ENCODE data around the gene ZDBF2. TPM values are rescaled to one million over a fixed set of nuclear protein-coding genes. Genes with fewer than 3 reads are reported as not detected.
"Not testable (repeated sequence)": the region's sequence is repeated elsewhere in the genome, so short reads cannot be mapped to it uniquely, and the experiment has no call there.

Gene ZDBF2
- total RNA-seq, 1 donor from 2014 or later, result 10.5 TPM

DNA sequence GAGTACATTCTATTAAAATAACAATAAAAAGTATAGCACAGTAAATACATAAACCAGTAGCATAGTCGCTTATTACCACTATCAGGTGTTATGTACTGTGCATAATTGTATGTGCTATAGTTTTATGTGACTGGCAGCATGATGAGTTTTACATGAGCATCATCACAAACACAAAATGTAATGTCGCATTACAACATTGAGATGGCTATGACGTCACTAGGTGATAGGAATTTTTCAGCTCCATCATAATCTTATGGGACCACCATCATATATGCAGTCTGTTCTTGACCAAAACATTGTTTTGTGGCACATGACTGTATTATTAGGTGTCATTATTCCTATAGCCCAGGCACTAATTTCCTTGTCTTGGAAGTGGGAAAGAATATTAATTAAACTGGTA is 48.6 kb downstream of the ZDBF2 start:
- no peak for DNase-seq
- Mint-ChIP-seq H3K9me3 (peaks cover 3% of the 10 kb centered on the region), H3K4me1 (no peaks in the 10 kb centered on the region), H3K27ac (no peak overlapping the region), H3K27me3 (no peaks in the 10 kb centered on the region), H3K4me3 (no peak overlapping the region), H3K36me3 (ENCODE audit: low read depth) (peaks cover 3% of the 10 kb centered on the region)
- intact Hi-C loops (cut with micrococcal nuclease), result no loop called here

DNA sequence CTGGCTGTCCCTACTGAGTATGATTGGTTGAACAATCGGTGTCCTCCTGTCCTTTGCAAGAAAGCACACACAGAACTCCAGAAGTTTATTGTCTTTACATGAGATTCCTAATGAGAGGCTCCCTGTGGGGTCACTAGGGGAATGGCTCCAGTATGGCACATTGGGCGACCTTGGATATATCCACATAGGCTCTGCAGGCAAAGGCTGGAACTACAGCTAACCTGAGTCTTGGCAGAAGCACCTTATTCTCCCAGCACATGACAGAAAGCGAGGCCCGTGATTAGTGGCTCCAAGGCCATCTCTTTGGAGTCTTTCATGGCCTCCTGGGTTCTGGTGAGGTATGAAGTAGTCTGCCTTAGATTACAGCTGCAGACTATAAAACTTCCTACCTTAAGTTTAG is 49.0 kb downstream of the ZDBF2 start:
- DNase-seq, result no peak
- H3K4me3 Mint-ChIP-seq, result no peak overlapping the region
- H3K4me1 Mint-ChIP-seq, result no peaks in the 10 kb centered on the region
- intact Hi-C loops (cut with micrococcal nuclease), result no loop called here
- H3K36me3 Mint-ChIP-seq (ENCODE audit: low read depth), result peaks cover 3% of the 10 kb centered on the region
- no peaks in the 10 kb centered on the region for H3K27me3 Mint-ChIP-seq
- H3K27ac Mint-ChIP-seq, result no peak overlapping the region
- peaks cover 3% of the 10 kb centered on the region for H3K9me3 Mint-ChIP-seq

DNA sequence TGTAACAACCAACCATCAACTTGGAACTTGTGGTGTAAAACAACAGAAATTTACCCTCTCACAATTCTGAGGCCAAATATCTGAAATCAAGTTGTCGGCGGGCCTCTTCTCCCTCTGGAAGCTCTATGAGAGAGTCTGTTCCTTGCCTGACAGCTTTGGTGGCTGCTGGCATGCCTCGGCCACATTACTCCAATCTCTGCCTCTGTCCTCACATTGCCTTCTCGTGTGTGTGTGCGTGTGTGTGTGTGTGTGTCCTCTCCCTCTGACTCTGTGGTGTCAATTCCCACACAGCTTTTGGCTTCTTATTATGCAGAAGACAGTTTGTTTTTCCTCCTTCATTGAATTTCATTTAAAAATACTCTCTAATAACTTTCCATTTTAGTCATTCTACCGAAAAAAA is 50.4 kb downstream of the ZDBF2 start:
- Mint-ChIP-seq H3K9me3 (no peaks in the 10 kb centered on the region), H3K36me3 (ENCODE audit: low read depth) (no peaks in the 10 kb centered on the region), H3K4me1 (no peaks in the 10 kb centered on the region), H3K27me3 (no peaks in the 10 kb centered on the region), H3K4me3 (no peak overlapping the region), H3K27ac (no peak overlapping the region)
- no peak for DNase-seq
- intact Hi-C loops (cut with micrococcal nuclease), result no loop called here

DNA sequence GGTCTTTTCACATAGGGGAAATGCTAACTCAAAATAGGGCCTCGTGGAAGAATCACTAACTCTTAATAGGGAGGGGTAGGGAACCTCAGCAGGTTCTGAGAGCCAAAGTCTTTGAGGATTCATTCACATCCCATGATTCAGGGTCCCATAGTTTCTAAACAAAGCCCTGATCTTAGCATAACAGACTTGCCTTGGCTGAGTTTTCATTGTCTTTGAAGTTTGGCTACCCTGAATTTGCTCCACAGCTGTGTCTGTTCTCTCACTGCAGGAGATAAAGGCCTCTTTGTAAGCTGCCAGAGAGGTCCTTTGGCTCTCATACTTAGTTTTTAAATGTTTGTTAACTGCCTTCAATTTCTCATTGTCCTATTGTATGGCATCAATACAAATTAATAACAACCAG is 54.5 kb downstream of the ZDBF2 start:
- Mint-ChIP-seq H3K27me3 (peaks cover 2% of the 10 kb centered on the region), H3K9me3 (no peaks in the 10 kb centered on the region), H3K36me3 (ENCODE audit: low read depth) (no peaks in the 10 kb centered on the region), H3K27ac (no peak overlapping the region), H3K4me1 (no peaks in the 10 kb centered on the region), H3K4me3 (no peak overlapping the region)
- DNase-seq, result no peak
- intact Hi-C loops (cut with micrococcal nuclease), result no loop called here

DNA sequence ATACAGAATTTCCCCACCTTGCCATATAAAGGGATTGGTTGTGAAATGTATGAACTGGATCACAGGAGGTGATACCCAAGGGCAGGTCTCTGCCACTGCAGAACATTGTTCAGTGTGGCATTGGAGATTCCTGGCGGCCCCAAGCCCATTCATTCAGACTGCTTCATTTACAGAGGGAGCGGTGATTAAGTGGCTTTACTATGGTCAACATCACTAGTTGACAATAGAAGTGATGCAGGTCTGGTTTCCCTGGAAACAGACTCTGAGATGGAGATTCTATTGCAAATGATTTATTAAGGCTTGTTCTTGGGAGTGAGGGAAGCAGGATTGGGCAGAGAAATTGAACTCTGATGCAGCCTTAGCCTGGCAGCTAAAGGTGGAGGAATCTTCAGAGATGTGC is 62.4 kb downstream of the ZDBF2 start:
- no peak overlapping the region for H3K27ac Mint-ChIP-seq
- no peaks in the 10 kb centered on the region for H3K36me3 Mint-ChIP-seq (ENCODE audit: low read depth)
- intact Hi-C loops (cut with micrococcal nuclease), result no loop called here
- peaks cover 3% of the 10 kb centered on the region for H3K27me3 Mint-ChIP-seq
- no peak overlapping the region for H3K4me3 Mint-ChIP-seq
- H3K4me1 Mint-ChIP-seq, result no peaks in the 10 kb centered on the region
- no peak for DNase-seq
- no peaks in the 10 kb centered on the region for H3K9me3 Mint-ChIP-seq

DNA sequence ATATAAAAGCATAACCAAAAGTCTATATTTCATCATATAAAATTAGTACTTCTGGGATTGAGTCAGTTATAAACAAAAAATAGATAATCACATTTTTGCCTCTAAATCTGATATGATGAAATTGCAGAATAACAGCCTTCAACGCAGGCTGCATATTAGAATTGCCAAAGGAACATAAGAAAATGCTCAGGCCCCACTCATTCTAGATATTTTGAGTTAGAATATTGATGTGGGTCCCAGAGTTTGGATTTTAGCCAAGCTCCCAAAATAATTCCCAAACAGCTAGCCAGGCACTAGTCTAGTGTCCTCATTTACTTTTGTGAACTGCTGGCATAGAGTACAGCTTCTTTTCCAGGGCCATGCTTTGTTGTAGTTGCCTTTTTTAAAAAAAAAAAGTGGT is 63.5 kb downstream of the ZDBF2 start:
- no peak for DNase-seq
- Mint-ChIP-seq H3K4me1 (no peaks in the 10 kb centered on the region), H3K9me3 (no peaks in the 10 kb centered on the region), H3K27me3 (peaks cover 2% of the 10 kb centered on the region), H3K4me3 (no peak overlapping the region), H3K27ac (no peak overlapping the region), H3K36me3 (ENCODE audit: low read depth) (no peaks in the 10 kb centered on the region)
- intact Hi-C loops (cut with micrococcal nuclease), result no loop called here

DNA sequence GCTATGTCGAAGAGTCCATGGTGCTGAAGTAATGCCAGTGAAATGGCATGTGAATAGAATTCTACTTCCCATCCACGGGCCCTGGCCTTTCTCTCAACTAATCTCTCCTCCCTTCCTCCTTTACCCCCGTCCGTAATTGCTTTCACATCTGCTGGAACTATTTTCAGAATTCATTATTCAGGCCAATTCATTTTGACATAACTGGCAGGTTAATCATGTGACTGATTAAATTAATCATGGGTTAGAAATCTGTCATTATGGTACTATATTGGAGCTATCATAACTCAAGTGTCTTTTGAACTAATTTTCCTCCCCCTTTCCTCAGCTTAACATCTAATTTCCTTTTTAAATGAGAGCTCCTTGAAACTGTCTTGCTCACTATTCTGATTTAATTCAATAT is 66.9 kb downstream of the ZDBF2 start:
- Mint-ChIP-seq H3K36me3 (ENCODE audit: low read depth) (no peaks in the 10 kb centered on the region), H3K4me1 (no peaks in the 10 kb centered on the region), H3K4me3 (no peak overlapping the region), H3K27ac (no peak overlapping the region), H3K27me3 (peaks cover 2% of the 10 kb centered on the region), H3K9me3 (no peaks in the 10 kb centered on the region)
- no peak for DNase-seq
- intact Hi-C loops (cut with micrococcal nuclease), result no loop called here

DNA sequence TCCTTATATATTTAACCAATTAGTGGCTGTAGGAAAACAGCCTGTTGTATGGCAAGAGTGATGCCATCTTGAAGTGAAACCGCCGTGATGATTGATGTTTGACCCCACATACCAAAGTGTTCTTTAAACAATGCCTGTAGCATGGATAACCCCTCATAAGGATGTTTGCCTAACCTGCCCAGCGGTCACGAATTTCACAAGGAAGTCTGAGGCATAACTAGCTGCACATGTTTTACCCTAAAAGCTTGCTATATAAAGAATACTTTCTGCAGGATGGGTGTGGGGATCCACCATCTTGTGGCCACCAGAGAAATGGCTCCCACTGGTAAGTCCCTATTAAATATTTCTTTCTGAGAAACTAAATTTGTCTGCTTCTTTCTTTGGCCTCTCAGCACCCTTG is 68.7 kb downstream of the ZDBF2 start:
- Mint-ChIP-seq H3K4me3 (no peak overlapping the region), H3K36me3 (ENCODE audit: low read depth) (no peaks in the 10 kb centered on the region), H3K27ac (no peak overlapping the region), H3K9me3 (no peaks in the 10 kb centered on the region), H3K4me1 (no peaks in the 10 kb centered on the region), H3K27me3 (peaks cover 2% of the 10 kb centered on the region)
- no peak for DNase-seq
- intact Hi-C loops (cut with micrococcal nuclease), result no loop called here

DNA sequence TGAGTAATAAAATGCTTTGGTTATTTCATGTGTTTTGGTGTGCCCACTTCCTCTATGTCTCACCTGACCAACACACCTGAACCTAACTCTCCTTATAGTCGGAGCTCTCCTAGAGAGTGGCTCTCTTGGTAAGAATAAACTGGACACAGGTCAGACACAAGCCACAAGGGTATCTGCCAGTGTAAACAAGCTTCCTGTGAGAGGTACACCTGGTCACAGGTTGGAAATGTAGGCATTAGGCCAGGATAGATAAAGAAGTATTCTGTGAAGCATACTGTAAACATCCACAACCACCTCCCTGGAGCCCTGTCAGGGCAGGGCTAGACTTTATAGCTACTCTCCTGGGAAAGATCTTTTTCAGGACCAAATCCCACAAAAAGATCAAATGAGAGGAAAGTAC is 69.4 kb downstream of the ZDBF2 start:
- intact Hi-C loops (cut with micrococcal nuclease), result no loop called here
- Mint-ChIP-seq H3K4me1 (no peaks in the 10 kb centered on the region), H3K36me3 (ENCODE audit: low read depth) (no peaks in the 10 kb centered on the region)

DNA sequence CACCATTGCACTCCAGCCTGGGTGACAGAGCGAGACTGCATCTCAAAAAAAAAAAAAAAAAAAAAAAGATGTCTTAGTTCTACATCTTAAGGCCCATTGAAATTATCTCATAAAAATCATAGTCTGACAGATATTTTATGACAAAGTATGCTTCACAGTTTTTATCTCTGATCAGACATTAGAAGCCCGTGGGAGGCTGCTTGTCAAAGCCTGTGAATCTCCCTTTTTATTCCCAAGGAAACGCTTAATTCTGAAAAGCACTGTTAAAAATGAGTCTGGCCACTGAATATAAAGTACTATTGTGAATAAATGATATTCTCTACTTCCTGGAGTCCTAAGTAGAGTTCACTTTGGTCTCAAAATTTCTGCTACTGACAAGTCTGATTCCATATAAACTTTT is 71.1 kb downstream of the ZDBF2 start:
- Mint-ChIP-seq H3K27ac (no peak overlapping the region), H3K36me3 (ENCODE audit: low read depth) (no peaks in the 10 kb centered on the region), H3K9me3 (peaks cover 9% of the 10 kb centered on the region), H3K27me3 (peaks cover 2% of the 10 kb centered on the region), H3K4me3 (no peak overlapping the region), H3K4me1 (no peaks in the 10 kb centered on the region)
- no peak for DNase-seq
- intact Hi-C loops (cut with micrococcal nuclease), result no loop called here

More for the DNA sequence above, 69.4 kb downstream of the ZDBF2 start:
- Mint-ChIP-seq H3K27ac (no peak overlapping the region), H3K9me3 (no peaks in the 10 kb centered on the region), H3K4me3 (no peak overlapping the region), H3K27me3 (peaks cover 2% of the 10 kb centered on the region)
- DNase-seq, result no peak

DNA sequence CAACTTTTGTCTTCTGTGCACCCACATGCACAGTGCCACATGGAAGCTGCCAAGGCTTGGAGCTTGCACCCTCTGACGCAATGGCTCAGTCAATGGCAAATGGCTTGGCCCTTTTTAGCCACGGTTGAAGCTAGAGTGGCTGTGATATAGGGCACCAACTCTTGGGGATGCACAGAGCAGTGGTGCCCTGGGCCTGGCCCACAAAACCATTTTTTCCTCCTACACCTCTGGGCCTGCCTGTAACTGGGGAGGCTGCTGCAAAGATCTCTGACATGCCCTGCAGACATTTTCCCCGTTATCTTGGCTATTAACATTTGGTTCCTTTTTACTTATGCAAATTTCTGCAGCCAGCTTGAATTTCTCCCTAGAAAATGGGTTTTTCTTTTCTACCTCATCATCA is 74.9 kb downstream of the ZDBF2 start:
- intact Hi-C loops (cut with micrococcal nuclease), result no loop called here
- Mint-ChIP-seq H3K36me3 (ENCODE audit: low read depth) (no peaks in the 10 kb centered on the region), H3K27ac (no peak overlapping the region), H3K9me3 (peaks cover 9% of the 10 kb centered on the region), H3K4me3 (no peak overlapping the region), H3K4me1 (no peaks in the 10 kb centered on the region), H3K27me3 (peaks cover 2% of the 10 kb centered on the region)
- no peak for DNase-seq

DNA sequence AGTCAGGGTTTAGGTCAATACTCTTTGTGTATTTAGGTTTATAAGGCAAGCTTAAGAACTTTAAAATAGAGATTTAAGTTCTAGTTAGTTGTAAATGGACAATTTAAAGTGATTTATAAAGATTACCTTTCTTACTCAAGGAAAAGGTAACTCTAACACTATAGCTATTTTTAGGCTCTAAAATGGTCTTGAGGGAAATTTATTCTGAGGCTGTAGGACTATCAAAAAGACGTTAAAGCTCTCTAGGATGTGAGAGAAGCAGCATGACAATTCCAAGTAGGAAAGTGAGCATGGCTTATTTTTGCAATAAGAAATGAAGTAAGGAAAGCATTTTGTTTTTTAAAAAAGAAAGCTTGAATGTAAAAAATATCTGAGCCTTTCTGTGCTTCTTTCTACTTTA is 78.1 kb downstream of the ZDBF2 start:
- Mint-ChIP-seq H3K4me3 (no peak overlapping the region), H3K4me1 (no peaks in the 10 kb centered on the region), H3K36me3 (ENCODE audit: low read depth) (no peaks in the 10 kb centered on the region), H3K27me3 (peaks cover 2% of the 10 kb centered on the region), H3K9me3 (peaks cover 9% of the 10 kb centered on the region), H3K27ac (no peak overlapping the region)
- no peak for DNase-seq
- intact Hi-C loops (cut with micrococcal nuclease), result no loop called here

DNA sequence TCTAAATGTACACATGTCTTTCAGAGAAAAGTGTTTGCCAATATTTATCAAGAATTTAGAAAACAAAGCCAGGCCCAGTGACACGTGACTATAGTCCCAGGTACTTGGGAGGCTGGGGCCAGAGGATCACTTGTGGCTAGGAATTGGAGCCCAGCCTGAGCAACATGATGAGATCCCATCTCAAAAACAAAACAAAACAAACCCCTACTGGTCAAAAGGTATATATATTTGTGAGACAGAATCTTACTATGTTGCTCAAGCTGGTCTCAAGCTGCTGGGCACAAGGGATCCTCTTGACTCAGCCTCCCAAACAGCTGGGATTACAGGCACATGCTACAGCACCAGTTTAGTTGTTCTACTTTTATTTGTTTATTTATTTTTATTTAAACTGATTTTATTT is 79.2 kb downstream of the ZDBF2 start:
- Mint-ChIP-seq H3K36me3 (ENCODE audit: low read depth) (no peaks in the 10 kb centered on the region), H3K4me3 (no peak overlapping the region), H3K4me1 (no peaks in the 10 kb centered on the region), H3K27ac (no peak overlapping the region), H3K9me3 (peaks cover 11% of the 10 kb centered on the region), H3K27me3 (no peaks in the 10 kb centered on the region)
- DNase-seq, result peak; percentile 42
- intact Hi-C loops (cut with micrococcal nuclease), result no loop called here

DNA sequence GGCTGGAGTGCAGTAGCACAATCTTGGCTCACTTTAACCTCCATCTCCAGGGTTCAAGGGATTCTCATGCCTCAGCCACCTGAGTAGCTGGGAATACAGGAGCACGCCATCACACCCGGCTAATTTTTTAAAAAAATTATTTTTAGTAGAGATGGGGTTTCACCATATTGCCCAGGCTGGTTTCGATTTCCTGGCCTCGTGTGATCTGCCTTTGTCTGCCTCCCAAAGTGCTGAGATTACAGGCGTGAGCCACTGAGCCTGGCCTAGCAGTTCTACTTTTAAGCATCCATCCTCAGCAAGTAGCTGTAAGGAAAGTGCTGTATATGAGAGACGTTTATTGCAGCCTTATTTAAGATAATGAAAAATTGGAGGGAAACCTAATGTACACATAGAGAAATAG is 79.7 kb downstream of the ZDBF2 start:
- no peaks in the 10 kb centered on the region for H3K36me3 Mint-ChIP-seq (ENCODE audit: low read depth)

DNA sequence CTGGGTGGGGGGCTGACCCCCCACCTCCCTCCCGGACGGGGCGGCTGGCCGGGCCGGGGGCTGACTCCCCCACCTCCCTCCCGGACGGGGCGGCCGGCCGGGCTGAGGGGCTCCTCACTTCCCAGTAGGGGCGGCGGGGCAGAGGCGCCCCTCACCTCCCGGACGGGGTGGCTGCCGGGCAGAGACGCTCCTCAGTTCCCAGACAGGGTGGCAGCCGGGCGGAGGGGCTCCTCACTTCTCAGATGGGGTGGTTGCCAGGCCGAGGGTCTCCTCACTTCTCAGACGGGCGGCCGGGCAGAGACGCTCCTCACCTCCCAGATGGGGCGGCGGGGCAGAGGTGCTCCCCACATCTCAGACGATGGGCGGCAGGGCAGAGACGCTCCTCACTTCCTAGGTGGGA is 82.4 kb downstream of the ZDBF2 start:
- intact Hi-C loops (cut with micrococcal nuclease), result not testable (repeated sequence)

More for the DNA sequence above, 79.7 kb downstream of the ZDBF2 start:
- peaks cover 13% of the 10 kb centered on the region for H3K9me3 Mint-ChIP-seq
- no peak for DNase-seq
- no peak overlapping the region for H3K4me3 Mint-ChIP-seq
- no peaks in the 10 kb centered on the region for H3K4me1 Mint-ChIP-seq
- intact Hi-C loops (cut with micrococcal nuclease), result no loop called here
- no peaks in the 10 kb centered on the region for H3K27me3 Mint-ChIP-seq
- no peak overlapping the region for H3K27ac Mint-ChIP-seq

More for the DNA sequence above, 82.4 kb downstream of the ZDBF2 start:
- not testable (repeated sequence) for H3K27me3 Mint-ChIP-seq; H3K36me3 Mint-ChIP-seq (ENCODE audit: low read depth); H3K27ac Mint-ChIP-seq; H3K9me3 Mint-ChIP-seq; H3K4me1 Mint-ChIP-seq; H3K4me3 Mint-ChIP-seq; DNase-seq
